HEK293 (cell line): ENCODE data around the gene EFHD1.

Source experiments
- BCL11A ChIP-seq: fragments of 450-650 bp; formaldehyde crosslinking; IDR thresholded peaks from 2 replicates; pipeline ENCODE4 v1.5.1; 2016; ENCODE audit warnings: low read depth, missing biosample characterization, missing genetic modification characterization
- GLIS2 ChIP-seq: fragments of 450-650 bp; formaldehyde crosslinking; IDR thresholded peaks from 2 replicates; pipeline ENCODE4 v1.5.1; 2016; ENCODE audit warnings: missing biosample characterization, missing genetic modification characterization
- KLF16 ChIP-seq: fragments of 450-650 bp; formaldehyde crosslinking; IDR thresholded peaks from 2 replicates; pipeline ENCODE4 v1.5.1; 2017; ENCODE audit warnings: missing biosample characterization, missing genetic modification characterization
- KLF9 ChIP-seq: fragments of 450-650 bp; formaldehyde crosslinking; IDR thresholded peaks from 2 replicates; pipeline ENCODE4 v1.5.1; 2016; ENCODE audit warnings: missing biosample characterization, missing genetic modification characterization, low read depth
- PRDM1 ChIP-seq: fragments of 450-650 bp; formaldehyde crosslinking; IDR thresholded peaks from 2 replicates; pipeline ENCODE4; 2016; ENCODE audit warnings: missing biosample characterization, missing genetic modification characterization
- REST ChIP-seq: fragments of 450-650 bp; formaldehyde crosslinking; IDR thresholded peaks from 2 replicates; pipeline ENCODE4 v1.5.1; 2016; ENCODE audit warnings: missing biosample characterization, missing genetic modification characterization
- SCRT2 ChIP-seq: fragments of 450-650 bp; formaldehyde crosslinking; IDR thresholded peaks from 2 replicates; pipeline ENCODE4 v1.5.1; 2016; ENCODE audit warnings: missing biosample characterization, missing genetic modification characterization
- SETDB1 ChIP-seq: IDR thresholded peaks from one replicate; pipeline ENCODE4 v1.6.1; 2017; ENCODE audit warnings: mild to moderate bottlenecking, low read length, moderate library complexity, mixed read lengths; ENCODE audit not compliant: insufficient read length
- TCF7L2 ChIP-seq: IDR thresholded peaks from 2 replicates; pipeline ENCODE4 v1.6.1; 2011; ENCODE audit warnings: low read depth, mild to moderate bottlenecking, inconsistent platforms, low read length, moderate library complexity, borderline replicate concordance
- ZEB2 ChIP-seq: fragments of 450-650 bp; formaldehyde crosslinking; IDR thresholded peaks from 2 replicates; pipeline ENCODE4 v1.5.1; 2016; ENCODE audit warnings: missing biosample characterization, missing genetic modification characterization
- ZFP69B ChIP-seq: fragments of 450-650 bp; formaldehyde crosslinking; IDR thresholded peaks from 2 replicates; pipeline ENCODE4 v1.5.1; 2016; ENCODE audit warnings: missing biosample characterization, missing genetic modification characterization
- ZIC2 ChIP-seq: fragments of 450-650 bp; formaldehyde crosslinking; IDR thresholded peaks from 2 replicates; pipeline ENCODE4 v1.5.1; 2016; ENCODE audit warnings: missing biosample characterization, missing genetic modification characterization
- ZNF16 ChIP-seq: fragments of 450-650 bp; formaldehyde crosslinking; IDR thresholded peaks from 2 replicates; pipeline ENCODE4 v1.5.1; 2016; ENCODE audit warnings: low read depth, missing biosample characterization, missing genetic modification characterization
- ZNF311 ChIP-seq: fragments of 450-650 bp; formaldehyde crosslinking; IDR thresholded peaks from 2 replicates; pipeline ENCODE4 v1.5.1; 2017; ENCODE audit warnings: missing biosample characterization, missing genetic modification characterization, borderline replicate concordance
- ZNF324 ChIP-seq: fragments of 450-650 bp; formaldehyde crosslinking; IDR thresholded peaks from 2 replicates; pipeline ENCODE4 v1.5.1; 2016; ENCODE audit warnings: missing biosample characterization, missing genetic modification characterization
- ZNF335 ChIP-seq: fragments of 450-650 bp; formaldehyde crosslinking; conservative IDR thresholded peaks from 2 replicates; pipeline ENCODE4 v1.5.1; 2016; ENCODE audit warnings: missing biosample characterization, missing genetic modification characterization
- ZNF350 ChIP-seq: fragments of 450-650 bp; formaldehyde crosslinking; IDR thresholded peaks from 2 replicates; pipeline ENCODE4 v1.5.0; 2017; ENCODE audit warnings: missing biosample characterization, mild to moderate bottlenecking, missing genetic modification characterization
- ZNF416 ChIP-seq: fragments of 450-650 bp; formaldehyde crosslinking; IDR thresholded peaks from 2 replicates; pipeline ENCODE4 v1.5.1; 2016; ENCODE audit warnings: missing biosample characterization, missing genetic modification characterization
- ZNF423 ChIP-seq: fragments of 450-650 bp; formaldehyde crosslinking; IDR thresholded peaks from 2 replicates; pipeline ENCODE4 v1.5.1; 2016; ENCODE audit warnings: missing biosample characterization, missing genetic modification characterization
- ZNF426 ChIP-seq: fragments of 450-650 bp; formaldehyde crosslinking; IDR thresholded peaks from 2 replicates; pipeline ENCODE4 v1.5.1; 2017; ENCODE audit warnings: missing biosample characterization, missing genetic modification characterization, mild to moderate bottlenecking, inconsistent platforms, moderate library complexity
- ZNF530 ChIP-seq: fragments of 450-650 bp; formaldehyde crosslinking; IDR thresholded peaks from 2 replicates; pipeline ENCODE4 v1.5.1; 2016; ENCODE audit warnings: low read depth, missing biosample characterization, missing genetic modification characterization
- ZNF555 ChIP-seq: fragments of 450-650 bp; formaldehyde crosslinking; conservative IDR thresholded peaks from 2 replicates; pipeline ENCODE4 v1.5.1; 2017; ENCODE audit warnings: missing biosample characterization, mild to moderate bottlenecking, missing genetic modification characterization, inconsistent platforms
- ZNF558 ChIP-seq: fragments of 450-650 bp; formaldehyde crosslinking; IDR thresholded peaks from 2 replicates; pipeline ENCODE4 v1.5.1; 2016; ENCODE audit warnings: missing biosample characterization, missing genetic modification characterization
- ZNF600 ChIP-seq: fragments of 450-650 bp; formaldehyde crosslinking; IDR thresholded peaks from 2 replicates; pipeline ENCODE4 v1.5.1; 2016; ENCODE audit warnings: missing biosample characterization, missing genetic modification characterization
- ZNF654 ChIP-seq: fragments of 450-650 bp; formaldehyde crosslinking; IDR thresholded peaks from 2 replicates; pipeline ENCODE4 v1.5.1; 2016; ENCODE audit warnings: low read depth, missing biosample characterization, missing genetic modification characterization
- ZNF747 ChIP-seq: fragments of 450-650 bp; formaldehyde crosslinking; IDR thresholded peaks from 2 replicates; pipeline ENCODE4 v1.5.1; 2016; ENCODE audit warnings: missing biosample characterization, missing genetic modification characterization
- ZNF777 ChIP-seq: fragments of 450-650 bp; formaldehyde crosslinking; IDR thresholded peaks from 2 replicates; pipeline ENCODE4 v1.5.1; 2017; ENCODE audit warnings: missing biosample characterization, missing genetic modification characterization, borderline replicate concordance
- ZNF785 ChIP-seq: fragments of 450-650 bp; formaldehyde crosslinking; IDR thresholded peaks from 2 replicates; pipeline ENCODE4 v1.5.1; 2016; ENCODE audit warnings: missing biosample characterization, missing genetic modification characterization
- TF ChIP-seq, protein P1 (sequence below): fragments of 450-650 bp; formaldehyde crosslinking; IDR thresholded peaks from 2 replicates; pipeline ENCODE4 v1.5.1; 2016; ENCODE audit warnings: missing biosample characterization, missing genetic modification characterization
- TF ChIP-seq, protein P2 (sequence below): fragments of 450-650 bp; formaldehyde crosslinking; IDR thresholded peaks from 2 replicates; pipeline ENCODE4 v1.5.1; 2016; ENCODE audit warnings: missing biosample characterization, missing genetic modification characterization
- TF ChIP-seq, protein P3 (sequence below): fragments of 450-650 bp; formaldehyde crosslinking; IDR thresholded peaks from 2 replicates; pipeline ENCODE4 v1.5.1; 2017; ENCODE audit warnings: missing biosample characterization, mild to moderate bottlenecking, missing genetic modification characterization, moderate library complexity
- TF ChIP-seq, protein P4 (sequence below): fragments of 450-650 bp; formaldehyde crosslinking; IDR thresholded peaks from 2 replicates; pipeline ENCODE4 v1.5.1; 2016; ENCODE audit warnings: missing biosample characterization, missing genetic modification characterization

Gene EFHD1

GRCh38 chr2:232632904-232633412, 446 bp upstream of the EFHD1 start (continued):
- TF ChIP-seq, protein P1, sequence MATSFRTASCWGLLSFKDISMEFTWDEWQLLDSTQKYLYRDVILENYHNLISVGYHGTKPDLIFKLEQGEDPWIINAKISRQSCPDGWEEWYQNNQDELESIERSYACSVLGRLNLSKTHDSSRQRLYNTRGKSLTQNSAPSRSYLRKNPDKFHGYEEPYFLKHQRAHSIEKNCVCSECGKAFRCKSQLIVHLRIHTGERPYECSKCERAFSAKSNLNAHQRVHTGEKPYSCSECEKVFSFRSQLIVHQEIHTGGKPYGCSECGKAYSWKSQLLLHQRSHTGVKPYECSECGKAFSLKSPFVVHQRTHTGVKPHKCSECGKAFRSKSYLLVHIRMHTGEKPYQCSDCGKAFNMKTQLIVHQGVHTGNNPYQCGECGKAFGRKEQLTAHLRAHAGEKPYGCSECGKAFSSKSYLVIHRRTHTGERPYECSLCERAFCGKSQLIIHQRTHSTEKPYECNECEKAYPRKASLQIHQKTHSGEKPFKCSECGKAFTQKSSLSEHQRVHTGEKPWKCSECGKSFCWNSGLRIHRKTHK (tag by site-specific recombination): no peak
- TF ChIP-seq ZNF558 (tag by site-specific recombination): no peak
- TF ChIP-seq SETDB1: no peak
- TF ChIP-seq SCRT2 (tag by site-specific recombination): no peak
- TF ChIP-seq ZNF555: no peak
- TF ChIP-seq ZNF747 (tag by site-specific recombination): no peak
- TF ChIP-seq PRDM1 (tag by site-specific recombination): no peak
- TF ChIP-seq ZIC2 (tag by site-specific recombination): 0 out of 2 replicates have a peak, but pooled peaks have one; percentile 6
- TF ChIP-seq ZNF530 (tag by site-specific recombination): no peak
- TF ChIP-seq ZNF350 (tag by site-specific recombination): no peak
- TF ChIP-seq, protein P2, sequence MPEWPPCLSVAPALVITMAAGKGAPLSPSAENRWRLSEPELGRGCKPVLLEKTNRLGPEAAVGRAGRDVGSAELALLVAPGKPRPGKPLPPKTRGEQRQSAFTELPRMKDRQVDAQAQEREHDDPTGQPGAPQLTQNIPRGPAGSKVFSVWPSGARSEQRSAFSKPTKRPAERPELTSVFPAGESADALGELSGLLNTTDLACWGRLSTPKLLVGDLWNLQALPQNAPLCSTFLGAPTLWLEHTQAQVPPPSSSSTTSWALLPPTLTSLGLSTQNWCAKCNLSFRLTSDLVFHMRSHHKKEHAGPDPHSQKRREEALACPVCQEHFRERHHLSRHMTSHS (tag by site-specific recombination): no peak
- no peak for TF ChIP-seq ZNF416 (tag by site-specific recombination)
- TF ChIP-seq TCF7L2: no peak
- TF ChIP-seq ZNF311: no peak
- no peak for TF ChIP-seq ZNF426 (tag by site-specific recombination)
- peak; percentile 47; the same call in 1 of the 2 replicates for TF ChIP-seq ZEB2
- TF ChIP-seq ZNF600 (tag by site-specific recombination): no peak
- no peak for TF ChIP-seq ZNF654
- TF ChIP-seq, protein P3, sequence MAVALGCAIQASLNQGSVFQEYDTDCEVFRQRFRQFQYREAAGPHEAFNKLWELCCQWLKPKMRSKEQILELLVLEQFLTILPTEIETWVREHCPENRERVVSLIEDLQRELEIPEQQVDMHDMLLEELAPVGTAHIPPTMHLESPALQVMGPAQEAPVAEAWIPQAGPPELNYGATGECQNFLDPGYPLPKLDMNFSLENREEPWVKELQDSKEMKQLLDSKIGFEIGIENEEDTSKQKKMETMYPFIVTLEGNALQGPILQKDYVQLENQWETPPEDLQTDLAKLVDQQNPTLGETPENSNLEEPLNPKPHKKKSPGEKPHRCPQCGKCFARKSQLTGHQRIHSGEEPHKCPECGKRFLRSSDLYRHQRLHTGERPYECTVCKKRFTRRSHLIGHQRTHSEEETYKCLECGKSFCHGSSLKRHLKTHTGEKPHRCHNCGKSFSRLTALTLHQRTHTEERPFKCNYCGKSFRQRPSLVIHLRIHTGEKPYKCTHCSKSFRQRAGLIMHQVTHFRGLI (tag by site-specific recombination): no peak
- TF ChIP-seq ZNF324 (tag by site-specific recombination): no peak
- TF ChIP-seq ZNF335 (tag by site-specific recombination): peak; percentile 47
- no peak for TF ChIP-seq ZNF777 (tag by site-specific recombination)
- TF ChIP-seq ZNF16 (tag by site-specific recombination): no peak
- TF ChIP-seq ZNF423 (tag by site-specific recombination): 0 out of 2 replicates have a peak, but pooled peaks have one; percentile 36
- TF ChIP-seq BCL11A (tag by site-specific recombination): no peak
- 0 out of 2 replicates have a peak, but pooled peaks have one; percentile 14 for TF ChIP-seq KLF9 (tag by site-specific recombination)
- TF ChIP-seq ZNF785 (tag by site-specific recombination): no peak
- TF ChIP-seq, protein P4, sequence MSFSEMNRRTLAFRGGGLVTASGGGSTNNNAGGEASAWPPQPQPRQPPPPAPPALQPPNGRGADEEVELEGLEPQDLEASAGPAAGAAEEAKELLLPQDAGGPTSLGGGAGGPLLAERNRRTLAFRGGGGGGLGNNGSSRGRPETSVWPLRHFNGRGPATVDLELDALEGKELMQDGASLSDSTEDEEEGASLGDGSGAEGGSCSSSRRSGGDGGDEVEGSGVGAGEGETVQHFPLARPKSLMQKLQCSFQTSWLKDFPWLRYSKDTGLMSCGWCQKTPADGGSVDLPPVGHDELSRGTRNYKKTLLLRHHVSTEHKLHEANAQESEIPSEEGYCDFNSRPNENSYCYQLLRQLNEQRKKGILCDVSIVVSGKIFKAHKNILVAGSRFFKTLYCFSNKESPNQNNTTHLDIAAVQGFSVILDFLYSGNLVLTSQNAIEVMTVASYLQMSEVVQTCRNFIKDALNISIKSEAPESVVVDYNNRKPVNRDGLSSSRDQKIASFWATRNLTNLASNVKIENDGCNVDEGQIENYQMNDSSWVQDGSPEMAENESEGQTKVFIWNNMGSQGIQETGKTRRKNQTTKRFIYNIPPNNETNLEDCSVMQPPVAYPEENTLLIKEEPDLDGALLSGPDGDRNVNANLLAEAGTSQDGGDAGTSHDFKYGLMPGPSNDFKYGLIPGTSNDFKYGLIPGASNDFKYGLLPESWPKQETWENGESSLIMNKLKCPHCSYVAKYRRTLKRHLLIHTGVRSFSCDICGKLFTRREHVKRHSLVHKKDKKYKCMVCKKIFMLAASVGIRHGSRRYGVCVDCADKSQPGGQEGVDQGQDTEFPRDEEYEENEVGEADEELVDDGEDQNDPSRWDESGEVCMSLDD (tag by site-specific recombination): no peak
- no peak for TF ChIP-seq REST (tag by site-specific recombination)
- no peak for TF ChIP-seq ZFP69B (tag by site-specific recombination)
- TF ChIP-seq KLF16 (tag by site-specific recombination): 0 out of 2 replicates have a peak, but pooled peaks have one; percentile 28
- TF ChIP-seq GLIS2 (tag by site-specific recombination): peak; percentile 69
